ENCODE measurements around the gene PCDH9.
"Not testable (repeated sequence)": the region's sequence is repeated elsewhere in the genome, so short reads cannot be mapped to it uniquely, and the experiment has no call there.

PCDH9 gene

GRCh38 chr13:67099494-67099893 is 130.6 kb downstream of the PCDH9 start:
- no peak for TF ChIP-seq EZH2 (IDR thresholded peaks at IDR 0.05)
- no peak for TF ChIP-seq FOXP2 (optimal IDR thresholded peaks at IDR 0.05; ENCODE audit: control extremely low read depth, extremely low read length, insufficient read depth)
- no peak for TF ChIP-seq POLR2AphosphoS5 (IDR thresholded peaks at IDR 0.05; ENCODE audit: borderline replicate concordance, low read depth, low read length)

GRCh38 chr13:67097892-67098452 is 132.2 kb downstream of the PCDH9 start:
- no peak for TF ChIP-seq FOXP2 (optimal IDR thresholded peaks at IDR 0.05; ENCODE audit: control extremely low read depth, extremely low read length, insufficient read depth)
- TF ChIP-seq POLR2AphosphoS5 (IDR thresholded peaks at IDR 0.05; ENCODE audit: borderline replicate concordance, low read depth, low read length) = no peak
- TF ChIP-seq EZH2 (IDR thresholded peaks at IDR 0.05) = no peak
- Histone ChIP-seq H3K4me3 (no peak overlapping the region), H3K27ac (no peak overlapping the region), H3K36me3 (ENCODE audit: insufficient read depth, low read length) (no peaks in the 10 kb centered on the region), H3K9ac (ENCODE audit: insufficient read length) (no peak overlapping the region), H3K9me3 (ENCODE audit: low read depth, low read length) (no peaks in the 10 kb centered on the region)
- no peak for DNase-seq (ENCODE audit: low read depth, low spot score)

More at GRCh38 chr13:67099494-67099893, 130.6 kb downstream of the PCDH9 start:
- Histone ChIP-seq H3K9me3 (ENCODE audit: low read depth, low read length) (no peaks in the 10 kb centered on the region), H3K4me3 (no peak overlapping the region), H3K27ac (no peak overlapping the region), H3K9ac (ENCODE audit: insufficient read length) (no peak overlapping the region), H3K36me3 (ENCODE audit: insufficient read depth, low read length) (no peaks in the 10 kb centered on the region)
- no peak for DNase-seq (ENCODE audit: low read depth, low spot score)

- not testable (repeated sequence) for H3K4me3 ChIP-seq; H3K9ac ChIP-seq (ENCODE audit: insufficient read length); H3K9me3 ChIP-seq (ENCODE audit: low read depth, low read length); DNase-seq (ENCODE audit: low read depth, low spot score); H3K27ac ChIP-seq; H3K36me3 ChIP-seq (ENCODE audit: insufficient read depth, low read length)
These were observed 133.2 kb downstream of the PCDH9 start for GRCh38 chr13:67096893-67097292.

GRCh38 chr13:67096418-67096817 is 133.7 kb downstream of the PCDH9 start:
- Histone ChIP-seq H3K36me3 (ENCODE audit: insufficient read depth, low read length) (no peaks in the 10 kb centered on the region), H3K9me3 (ENCODE audit: low read depth, low read length) (no peaks in the 10 kb centered on the region), H3K9ac (ENCODE audit: insufficient read length) (no peak overlapping the region), H3K27ac (no peak overlapping the region), H3K4me3 (no peak overlapping the region)
- TF ChIP-seq POLR2AphosphoS5 (IDR thresholded peaks at IDR 0.05; ENCODE audit: borderline replicate concordance, low read depth, low read length) (no peak), FOXP2 (optimal IDR thresholded peaks at IDR 0.05; ENCODE audit: control extremely low read depth, extremely low read length, insufficient read depth) (no peak), EZH2 (IDR thresholded peaks at IDR 0.05) (no peak)
- DNase-seq (ENCODE audit: low read depth, low spot score) = no peak

- Histone ChIP-seq H3K4me3 (no peak overlapping the region), H3K36me3 (ENCODE audit: insufficient read depth, low read length) (no peaks in the 10 kb centered on the region), H3K9ac (ENCODE audit: insufficient read length) (no peak overlapping the region), H3K9me3 (ENCODE audit: low read depth, low read length) (no peaks in the 10 kb centered on the region), H3K27ac (no peak overlapping the region)
- no peak for TF ChIP-seq FOXP2 (optimal IDR thresholded peaks at IDR 0.05; ENCODE audit: control extremely low read depth, extremely low read length, insufficient read depth)
- TF ChIP-seq POLR2AphosphoS5 (IDR thresholded peaks at IDR 0.05; ENCODE audit: borderline replicate concordance, low read depth, low read length) = no peak
- TF ChIP-seq EZH2 (IDR thresholded peaks at IDR 0.05) = no peak
- DNase-seq (ENCODE audit: low read depth, low spot score) = no peak
These were observed 134.5 kb downstream of the PCDH9 start for GRCh38 chr13:67095621-67096020.

- DNase-seq (ENCODE audit: low read depth, low spot score) = no peak
- no peak for TF ChIP-seq POLR2AphosphoS5 (IDR thresholded peaks at IDR 0.05; ENCODE audit: borderline replicate concordance, low read depth, low read length)
- no peak for TF ChIP-seq EZH2 (IDR thresholded peaks at IDR 0.05)
- TF ChIP-seq FOXP2 (optimal IDR thresholded peaks at IDR 0.05; ENCODE audit: control extremely low read depth, extremely low read length, insufficient read depth) = no peak
These were observed 135.2 kb downstream of the PCDH9 start for GRCh38 chr13:67094952-67095351.

GRCh38 chr13:67094078-67094477 is 136.1 kb downstream of the PCDH9 start:
- no peaks in the 10 kb centered on the region for H3K36me3 ChIP-seq (ENCODE audit: insufficient read depth, low read length)
- no peaks in the 10 kb centered on the region for H3K9me3 ChIP-seq (ENCODE audit: low read depth, low read length)
- no peak overlapping the region for H3K27ac ChIP-seq

More at GRCh38 chr13:67094952-67095351, 135.2 kb downstream of the PCDH9 start:
- Histone ChIP-seq H3K4me3 (no peak overlapping the region), H3K27ac (no peak overlapping the region), H3K9me3 (ENCODE audit: low read depth, low read length) (no peaks in the 10 kb centered on the region), H3K9ac (ENCODE audit: insufficient read length) (no peak overlapping the region), H3K36me3 (ENCODE audit: insufficient read depth, low read length) (no peaks in the 10 kb centered on the region)

GRCh38 chr13:67091603-67092002 is 138.5 kb downstream of the PCDH9 start:
- no peak for DNase-seq (ENCODE audit: low read depth, low spot score)
- Histone ChIP-seq H3K9me3 (ENCODE audit: low read depth, low read length) (no peaks in the 10 kb centered on the region), H3K27ac (peak overlapping the region; percentile 64), H3K9ac (ENCODE audit: insufficient read length) (no peak overlapping the region), H3K36me3 (ENCODE audit: insufficient read depth, low read length) (no peaks in the 10 kb centered on the region), H3K4me3 (no peak overlapping the region)
- TF ChIP-seq POLR2AphosphoS5 (IDR thresholded peaks at IDR 0.05; ENCODE audit: borderline replicate concordance, low read depth, low read length) (no peak), EZH2 (IDR thresholded peaks at IDR 0.05) (no peak), FOXP2 (optimal IDR thresholded peaks at IDR 0.05; ENCODE audit: control extremely low read depth, extremely low read length, insufficient read depth) (no peak)

More at GRCh38 chr13:67094078-67094477, 136.1 kb downstream of the PCDH9 start:
- Histone ChIP-seq H3K4me3 (no peak overlapping the region), H3K9ac (ENCODE audit: insufficient read length) (no peak overlapping the region)
- no peak for DNase-seq (ENCODE audit: low read depth, low spot score)
- TF ChIP-seq FOXP2 (optimal IDR thresholded peaks at IDR 0.05; ENCODE audit: control extremely low read depth, extremely low read length, insufficient read depth) (no peak), POLR2AphosphoS5 (IDR thresholded peaks at IDR 0.05; ENCODE audit: borderline replicate concordance, low read depth, low read length) (no peak)

- TF ChIP-seq EZH2 (IDR thresholded peaks at IDR 0.05) (no peak), POLR2AphosphoS5 (IDR thresholded peaks at IDR 0.05; ENCODE audit: borderline replicate concordance, low read depth, low read length) (no peak), FOXP2 (optimal IDR thresholded peaks at IDR 0.05; ENCODE audit: control extremely low read depth, extremely low read length, insufficient read depth) (no peak)
- Histone ChIP-seq H3K9me3 (ENCODE audit: low read depth, low read length) (no peaks in the 10 kb centered on the region), H3K36me3 (ENCODE audit: insufficient read depth, low read length) (no peaks in the 10 kb centered on the region), H3K9ac (ENCODE audit: insufficient read length) (no peak overlapping the region), H3K27ac (peak overlapping the region; percentile 64), H3K4me3 (no peak overlapping the region)
- DNase-seq (ENCODE audit: low read depth, low spot score) = no peak
These were observed 139.3 kb downstream of the PCDH9 start for GRCh38 chr13:67090856-67091255.
